Peyer's patch (tissue), 4 donors: ENCODE data around the gene TMSB15B.

Experiments
- CTCF ChIP-seq, 6 experiments: fragments of 450-650 bp in 4 of 6; fragments of 200-600 bp in 2 of 6; sonication (generic) in 1 of 6; IDR thresholded peaks; one replicate each; pipeline ENCODE4 v1.5.1; 2017 to 2019; ENCODE audit warnings: antibody characterized with exemption in 6 of 6, mild to moderate bottlenecking in 3 of 6, moderate library complexity in 1 of 6
- POLR2A ChIP-seq, 2 donors: fragments of 450-650 bp; IDR thresholded peaks; one replicate each; pipeline ENCODE4 v1.5.1; 2017; ENCODE audit warnings: antibody characterized with exemption in 2 of 2, mild to moderate bottlenecking in 2 of 2, moderate library complexity in 2 of 2

- TF ChIP-seq CTCF (IDR thresholded peaks at IDR 0.05), result no peak
- TF ChIP-seq POLR2A (IDR thresholded peaks at IDR 0.05), result no peak
Measured at GRCh38 chrX:103953353-103953752, 9.1 kb upstream of the TMSB15B start.
